HCT116 (cell line): Measurements from ENCODE around the gene PRRC2C. TPM values are rescaled to one million over a fixed set of nuclear protein-coding genes. Genes with fewer than 3 reads are reported as not detected.

Experiments used
- ATAC-seq: fragments of 200-7000 bp; cut with Tn5 transposase; 2 replicates; pipeline ENCODE4 v1.9.1; 2020; ENCODE audit warnings: mild to moderate bottlenecking, moderate library complexity
- BruUV-seq: library from RNA; stranded (reverse); fragments of 400-500 nt; replicated peaks from 2 replicates; lab custom pipeline; 2021; lab: Mats Ljungman, UMichigan
- CTCF ChIA-PET: fragments of 300-600 bp; sonication (Branson Sonifier 250); formaldehyde crosslinking; loops from one replicate; lab custom pipeline; 2021; ENCODE audit warnings: antibody characterized with exemption; lab: Charles Lee
- POLR2A ChIA-PET: fragments of 300-600, 350-600 bp; sonication (Branson Sonifier 250); formaldehyde crosslinking; loops from one replicate; lab custom pipeline; 2021; ENCODE audit warnings: antibody characterized with exemption; lab: Charles Lee
- RAD21 ChIA-PET, 2 experiments: fragments of 300-600 bp; sonication (Branson Sonifier 250); formaldehyde crosslinking; loops; one replicate each; lab custom pipeline; 2023; ENCODE audit warnings: low total read pairs in 2 of 2; ENCODE audit not compliant: uncharacterized antibody in 2 of 2, unreplicated experiment in 2 of 2, low non-redundant PET in 1 of 2; lab: Charles Lee
- DNase-seq: peaks from one replicate; pipeline ENCODE4 v3.0.0-alpha.2; 2010; ENCODE audit warnings: low read depth, low spot score
- H2AFZ ChIP-seq: fragments of 200-600 bp; shearing (Covaris generic), sonication (generic); 2 replicates; pipeline ENCODE4 v1.6.1; 2017; ENCODE audit warnings: low read depth, mixed run types, mixed read lengths, antibody characterized with exemption, low read length; ENCODE audit not compliant: poor library complexity, severe bottlenecking
- H3K27ac ChIP-seq: 2 replicates; pipeline ENCODE4 v1.5.1; 2012; ENCODE audit warnings: low read depth, low read length
- H3K27me3 ChIP-seq: fragments of 200-600 bp; sonication (generic); 2 replicates; pipeline ENCODE4 v1.6.1; 2016; ENCODE audit warnings: mixed run types, low read length, mixed read lengths; ENCODE audit not compliant: insufficient read depth
- H3K36me3 ChIP-seq, 2 experiments: fragments of 200-500 bp in 1 of 2; fragments of 200-600 bp in 1 of 2; sonication (Bioruptor generic) in 1 of 2; sonication (generic) in 1 of 2; 2 replicates each; pipeline versions ENCODE4 v1.5.1 to v1.6.1; 2014 to 2016; ENCODE audit warnings: low read length in 2 of 2, inconsistent platforms in 1 of 2, mixed read lengths in 1 of 2, mixed run types in 1 of 2; ENCODE audit not compliant: insufficient read depth in 2 of 2, control insufficient read depth in 1 of 2
- H3K4me1 ChIP-seq, 2 experiments: fragments of 200-600 bp in 1 of 2; sonication (generic) in 1 of 2; 2 replicates each; pipeline versions ENCODE4 v1.5.1 to v1.6.1; 2012 to 2017; ENCODE audit warnings: low read length in 2 of 2, inconsistent platforms in 1 of 2, mild to moderate bottlenecking in 1 of 2, mixed read lengths in 1 of 2, mixed run types in 1 of 2, moderate library complexity in 1 of 2; ENCODE audit not compliant: insufficient read depth in 2 of 2, control insufficient read depth in 1 of 2
- H3K4me2 ChIP-seq: fragments of 200-600 bp; sonication (generic); 2 replicates; pipeline ENCODE4 v1.6.1; 2017; ENCODE audit warnings: mixed run types, low read length, mixed read lengths
- H3K4me3 ChIP-seq, 2 experiments: fragments of 200-600 bp in 1 of 2; sonication (generic) in 1 of 2; replicated peaks in 1 of 2; 2 replicates each; pipeline ENCODE4 v1.5.1; 2011 to 2016; ENCODE audit warnings: low read length in 2 of 2, control low read depth in 1 of 2, low read depth in 1 of 2, mild to moderate bottlenecking in 1 of 2, mixed read lengths in 1 of 2, mixed run types in 1 of 2
- H3K79me2 ChIP-seq: fragments of 200-600 bp; sonication (generic); 2 replicates; pipeline ENCODE4 v1.6.1; 2017; ENCODE audit warnings: mild to moderate bottlenecking, mixed run types, low read length, moderate library complexity, mixed read lengths; ENCODE audit not compliant: insufficient read depth
- H3K9ac ChIP-seq: fragments of 200-600 bp; sonication (generic); 2 replicates; pipeline ENCODE4 v1.6.1; 2016; ENCODE audit warnings: low read length, mixed read lengths
- H3K9me2 ChIP-seq: fragments of 200-600 bp; sonication (generic), shearing (Covaris generic); 2 replicates; pipeline ENCODE4 v1.6.1; 2017; ENCODE audit warnings: mixed run types, mild to moderate bottlenecking, moderate library complexity; ENCODE audit not compliant: insufficient read depth
- H3K9me3 ChIP-seq, 2 experiments: fragments of 200-500 bp in 1 of 2; fragments of 200-600 bp in 1 of 2; sonication (Bioruptor generic) in 1 of 2; sonication (generic) in 1 of 2; 2 replicates each; pipeline ENCODE4 v1.6.1; 2014 to 2017; ENCODE audit warnings: low read length in 2 of 2, mixed read lengths in 2 of 2, inconsistent platforms in 1 of 2, low read depth in 1 of 2, mild to moderate bottlenecking in 1 of 2, mixed run types in 1 of 2, moderate library complexity in 1 of 2; ENCODE audit not compliant: control insufficient read depth in 1 of 2, insufficient read depth in 1 of 2
- H4K20me1 ChIP-seq: fragments of 200-600 bp; sonication (generic), shearing (Covaris generic); 2 replicates; pipeline ENCODE4 v1.6.1; 2017; ENCODE audit warnings: mixed run types, mild to moderate bottlenecking, moderate library complexity; ENCODE audit not compliant: insufficient read depth
- ATF3 ChIP-seq: IDR thresholded peaks from 2 replicates; pipeline ENCODE4 v1.6.1; 2012
- CTCF ChIP-seq, 3 experiments: fragments of 200-600 bp in 1 of 3; sonication (generic) in 1 of 3; IDR thresholded peaks in 2 of 3; conservative IDR thresholded peaks in 1 of 3; 2 replicates each; pipeline ENCODE4 v1.5.1; 2012 to 2017; ENCODE audit warnings: low read depth in 2 of 3, low read length in 2 of 3, antibody characterized with exemption in 1 of 3, borderline replicate concordance in 1 of 3, control low read depth in 1 of 3, mild to moderate bottlenecking in 1 of 3, mixed read lengths in 1 of 3, mixed run types in 1 of 3, moderate library complexity in 1 of 3; ENCODE audit not compliant: insufficient read depth in 1 of 3
- EZH2 ChIP-seq: fragments of 200-600 bp; sonication (generic); IDR thresholded peaks from 2 replicates; pipeline ENCODE4 v1.6.1; 2017; ENCODE audit warnings: antibody characterized with exemption, mixed run types
- FOSL1 ChIP-seq: IDR thresholded peaks from 2 replicates; pipeline ENCODE4 v1.6.1; 2012; ENCODE audit warnings: low read depth
- JUND ChIP-seq: IDR thresholded peaks from 2 replicates; pipeline ENCODE4 v1.6.1; 2012
- MAX ChIP-seq: IDR thresholded peaks from 2 replicates; pipeline ENCODE4 v1.6.1; 2012
- POLR2AphosphoS5 ChIP-seq: IDR thresholded peaks from 2 replicates; pipeline ENCODE4 v1.6.1; 2011; ENCODE audit warnings: mild to moderate bottlenecking, low read depth, low read length, moderate library complexity
- RAD21 ChIP-seq: IDR thresholded peaks from 2 replicates; pipeline ENCODE4 v1.6.1; 2012; ENCODE audit warnings: low read depth, mild to moderate bottlenecking
- REST ChIP-seq: IDR thresholded peaks from 2 replicates; pipeline ENCODE4 v1.6.1; 2012; ENCODE audit warnings: low read depth
- SIN3A ChIP-seq: IDR thresholded peaks from 2 replicates; pipeline ENCODE4 v1.6.1; 2012; ENCODE audit warnings: low read depth
- SP1 ChIP-seq: IDR thresholded peaks from 2 replicates; pipeline ENCODE4 v1.6.1; 2012; ENCODE audit warnings: low read depth
- YY1 ChIP-seq: IDR thresholded peaks from 2 replicates; pipeline ENCODE4 v1.6.1; 2011; ENCODE audit warnings: low read length, low read depth, moderate library complexity, mild to moderate bottlenecking; ENCODE audit not compliant: insufficient replicate concordance; ENCODE audit errors: extremely low read depth
- ZBTB33 ChIP-seq: IDR thresholded peaks from 2 replicates; pipeline ENCODE4 v1.6.1; 2011; ENCODE audit warnings: mild to moderate bottlenecking, low read length, moderate library complexity; ENCODE audit not compliant: insufficient replicate concordance; ENCODE audit errors: extremely low read depth
- intact Hi-C: fragments of 100-400 bp; cut with micrococcal nuclease; formaldehyde crosslinking; loops from 2 replicates; pipeline ENCODE4 v1.10.0; 2022
- total RNA-seq: library from RNA; stranded (reverse); gene quantifications from one replicate; pipeline ENCODE4 v1.2.1, GENCODE V29; 2021; ENCODE audit not compliant: unreplicated experiment

PRRC2C gene
- total RNA-seq, 1 experiment from 2014 or later = 154 TPM

- intact Hi-C loops = no loop called here
- H3K4me1 ChIP-seq = no peaks in the 10 kb centered on the region
- no peak overlapping the region for H2AFZ ChIP-seq
- no peak overlapping the region for H3K4me2 ChIP-seq
- TF ChIP-seq RAD21 (no peak), SP1 (no peak), ATF3 (no peak), MAX (no peak), JUND (no peak), FOSL1 (no peak), YY1 (no peak), SIN3A (no peak), CTCF (IDR thresholded peaks at IDR 0.05 in 2 of 3, conservative IDR thresholded peaks at IDR 0.05 in 1 of 3; ENCODE audit: borderline replicate concordance in 1 of 3, insufficient read depth in 1 of 3, low read depth in 2 of 3, low read length in 2 of 3) (no peak), EZH2 (no peak), REST (no peak), POLR2AphosphoS5 (no peak), ZBTB33 (no peak)
- DNase-seq (no peak), ATAC-seq (no peak)
- H3K27ac ChIP-seq = no peak overlapping the region
- no peak overlapping the region for H3K9ac ChIP-seq
- BruUV-seq = no TSS peak
- no peaks in the 10 kb centered on the region for H3K36me3 ChIP-seq
- no peaks in the 10 kb centered on the region for H3K9me2 ChIP-seq
- ChIA-PET POLR2A (no interaction called here), CTCF (no interaction called here), RAD21 (no interaction called here)
- H3K9me3 ChIP-seq = no peaks in the 10 kb centered on the region
- H3K27me3 ChIP-seq = no peaks in the 10 kb centered on the region
- H4K20me1 ChIP-seq = no peaks in the 10 kb centered on the region
- no peak overlapping the region for H3K4me3 ChIP-seq
- no peaks in the 10 kb centered on the region for H3K79me2 ChIP-seq
These were observed 7.5 kb upstream of the PRRC2C start for GRCh38 chr1:171477804-171478203.
